ENCODE results near the gene MOB2.

The MOB2 gene

DNA sequence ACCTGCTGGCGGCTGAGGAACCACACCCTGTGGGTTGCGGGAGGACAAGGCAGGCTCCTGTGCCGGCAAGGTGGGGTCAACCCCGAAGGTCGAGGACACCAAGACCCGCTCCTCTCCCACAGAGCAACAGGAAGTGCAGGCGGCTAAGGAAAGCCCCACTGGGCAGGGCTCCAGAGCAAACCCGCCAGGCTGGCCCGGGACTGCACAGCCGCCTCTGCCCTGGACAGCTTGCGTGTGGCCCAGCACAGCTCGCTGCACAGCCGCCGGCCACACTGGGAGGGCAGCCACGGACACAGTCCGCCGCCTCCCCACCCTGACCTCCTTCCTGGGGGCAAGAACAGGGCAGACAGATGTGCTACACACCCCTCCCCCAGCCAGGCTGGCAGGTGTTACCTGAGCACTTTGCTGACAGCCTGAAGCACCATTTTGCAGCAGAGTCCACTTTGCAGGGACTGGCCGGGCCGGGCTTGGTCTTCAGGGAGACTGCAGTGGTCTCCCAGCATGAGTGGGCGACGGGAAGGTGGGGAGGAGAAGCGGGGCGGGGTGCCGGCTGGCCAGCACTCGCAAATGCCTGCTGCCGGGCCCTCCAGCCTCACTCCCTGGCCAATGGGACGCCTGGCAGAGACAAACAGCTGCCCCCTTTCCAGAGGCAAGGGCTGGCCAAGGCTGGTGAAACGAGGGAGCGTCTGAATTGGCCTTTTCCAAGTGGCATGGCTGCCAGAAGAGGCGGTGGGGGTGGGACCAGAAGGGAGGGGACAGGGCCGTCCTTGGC, at the start of gene MOB2:
MOB2 (minus strand) TSS at position 726 of the 772 bp plus-strand sequence; CDS start at position 503, 223 bp downstream.
- DNase-seq (ENCODE audit: low read depth in 2 of 2): no peak

GRCh38 chr11:1534682-1535081, 48.1 kb upstream of the MOB2 start:
- DNase-seq (ENCODE audit: low read depth in 2 of 2): no peak

DNA sequence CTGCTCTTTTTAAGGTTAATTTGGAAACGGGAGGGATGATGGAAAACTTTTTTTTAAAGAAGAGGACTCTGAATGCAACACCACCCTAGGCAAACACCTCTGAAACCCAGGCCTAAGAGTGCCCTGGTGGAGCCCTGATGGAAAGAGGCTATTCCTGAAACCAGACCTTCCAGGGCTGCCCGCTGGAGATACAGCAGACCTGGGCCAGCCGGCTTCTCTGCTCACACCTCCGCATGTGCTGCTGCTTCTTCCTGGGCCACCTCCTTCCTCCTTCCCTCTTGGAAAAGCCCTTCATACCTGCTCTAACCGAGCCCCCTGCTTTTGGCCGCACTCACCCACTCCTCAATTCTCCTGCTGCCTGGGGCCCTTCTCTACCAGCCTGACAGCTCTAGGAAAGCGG, 47.6 kb upstream of the MOB2 start:
- DNase-seq (ENCODE audit: low read depth in 2 of 2): no peak

- no peak for DNase-seq (ENCODE audit: low read depth in 2 of 2)
Observed at GRCh38 chr11:1533342-1533725, 46.8 kb upstream of the MOB2 start.

- DNase-seq (ENCODE audit: low read depth in 2 of 2): no peak
Observed at GRCh38 chr11:1532606-1533341, 46.2 kb upstream of the MOB2 start.

DNA sequence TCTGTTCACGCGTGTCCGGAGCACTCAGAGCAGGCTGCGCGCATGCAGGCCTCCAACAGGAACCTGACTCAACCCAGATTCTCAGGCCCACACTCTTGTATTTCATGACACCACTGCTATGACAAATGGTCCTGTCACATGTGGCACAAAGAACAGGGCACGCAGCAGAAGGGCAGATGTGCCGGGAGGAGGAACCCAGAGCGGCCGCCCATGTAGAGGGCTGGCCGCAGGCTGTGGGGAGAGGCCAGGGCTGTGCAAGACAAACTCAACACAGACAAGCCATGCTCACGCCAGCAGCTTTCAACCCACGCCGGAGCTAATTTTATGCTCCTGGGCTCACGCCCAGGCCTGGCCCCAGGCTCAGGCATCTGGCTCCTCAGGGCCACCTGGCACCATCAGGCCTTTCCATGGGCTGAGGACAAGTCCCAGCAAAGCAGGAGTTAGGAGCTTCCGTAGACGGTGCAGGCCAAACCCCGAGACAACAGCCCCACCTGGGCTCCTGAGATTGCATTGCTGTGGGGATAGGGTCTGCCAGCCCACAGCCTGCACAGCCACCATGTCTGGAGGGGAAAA, 45.5 kb upstream of the MOB2 start:
- no peak for DNase-seq (ENCODE audit: low read depth in 2 of 2)

DNA sequence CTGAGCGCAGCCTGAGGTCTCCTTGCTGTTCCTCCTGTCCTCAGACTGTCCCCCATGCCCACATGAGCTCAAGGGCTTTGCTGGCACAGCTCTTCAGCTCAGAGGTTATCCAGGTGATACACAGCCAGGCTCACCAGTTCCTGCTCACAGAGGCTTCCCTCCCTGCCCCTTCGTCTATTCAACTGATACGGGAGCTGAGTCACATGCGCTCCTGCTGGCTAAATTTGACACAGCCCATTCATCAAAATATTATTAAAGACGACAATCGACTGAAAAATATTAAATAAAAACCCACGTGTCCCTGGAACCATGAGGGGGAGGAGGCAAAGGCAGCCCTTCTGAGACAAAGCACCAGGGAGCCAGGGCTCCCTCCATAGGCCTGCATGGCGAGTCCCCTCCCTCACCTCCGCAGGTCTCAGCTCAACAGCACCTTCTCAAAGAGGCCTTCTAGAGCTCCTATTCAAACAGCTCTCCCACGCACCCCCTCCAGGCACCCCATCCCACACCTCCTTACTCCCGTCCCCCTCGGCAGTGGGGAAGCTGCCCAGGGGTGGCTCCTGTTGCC, 45.0 kb upstream of the MOB2 start:
- DNase-seq (ENCODE audit: low read depth in 2 of 2): no peak

- DNase-seq (ENCODE audit: low read depth in 2 of 2): no peak
Observed at GRCh38 chr11:1530686-1531448, 44.3 kb upstream of the MOB2 start.

- no peak for DNase-seq (ENCODE audit: low read depth in 2 of 2)
Observed at GRCh38 chr11:1529774-1530173, 43.2 kb upstream of the MOB2 start.

DNA sequence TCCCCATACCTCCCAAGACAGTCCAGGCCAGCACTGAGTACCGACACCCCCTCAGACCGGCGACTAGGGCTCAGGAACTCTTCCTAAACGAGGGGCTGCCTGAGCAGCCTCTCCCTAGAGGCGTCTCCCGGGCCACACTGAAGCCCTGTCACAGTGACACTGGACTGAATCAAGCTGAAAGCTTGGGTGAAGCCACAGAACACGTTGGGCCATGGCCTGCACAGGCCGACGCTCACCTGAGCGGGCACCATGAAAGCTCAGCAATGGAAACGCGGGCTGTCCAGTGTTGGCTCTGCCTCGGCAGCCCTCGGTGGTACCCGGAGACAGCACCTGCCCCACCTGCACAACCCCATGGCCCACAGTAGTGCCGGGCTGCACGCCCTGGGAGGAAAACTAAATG, 42.7 kb upstream of the MOB2 start:
- no peak for DNase-seq (ENCODE audit: low read depth in 2 of 2)

GRCh38 chr11:1528710-1529109, 42.1 kb upstream of the MOB2 start:
- no peak for DNase-seq (ENCODE audit: low read depth in 2 of 2)

GRCh38 chr11:1526785-1527184, 40.2 kb upstream of the MOB2 start:
- DNase-seq (ENCODE audit: low read depth in 2 of 2): no peak

DNA sequence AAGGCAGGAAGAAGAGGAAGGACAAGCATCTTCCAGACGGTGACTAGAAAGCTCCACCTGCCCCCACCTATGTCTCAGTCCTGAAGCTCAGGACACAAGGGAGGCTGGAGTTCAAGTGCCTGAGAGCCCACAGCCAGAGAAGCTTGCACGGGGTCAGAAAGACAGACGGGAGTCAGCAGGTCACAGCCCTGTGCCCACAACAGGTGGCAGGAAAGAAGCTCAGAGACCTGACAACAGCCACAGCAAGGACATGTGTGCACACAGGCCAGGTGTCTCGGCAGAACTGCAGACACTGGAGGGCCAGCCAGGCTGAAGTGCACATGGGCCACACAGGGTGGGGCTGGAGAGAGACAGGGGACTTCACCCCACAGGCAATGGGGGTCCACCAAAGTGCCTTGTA, 37.2 kb upstream of the MOB2 start:
- DNase-seq (ENCODE audit: low read depth in 2 of 2): no peak

DNA sequence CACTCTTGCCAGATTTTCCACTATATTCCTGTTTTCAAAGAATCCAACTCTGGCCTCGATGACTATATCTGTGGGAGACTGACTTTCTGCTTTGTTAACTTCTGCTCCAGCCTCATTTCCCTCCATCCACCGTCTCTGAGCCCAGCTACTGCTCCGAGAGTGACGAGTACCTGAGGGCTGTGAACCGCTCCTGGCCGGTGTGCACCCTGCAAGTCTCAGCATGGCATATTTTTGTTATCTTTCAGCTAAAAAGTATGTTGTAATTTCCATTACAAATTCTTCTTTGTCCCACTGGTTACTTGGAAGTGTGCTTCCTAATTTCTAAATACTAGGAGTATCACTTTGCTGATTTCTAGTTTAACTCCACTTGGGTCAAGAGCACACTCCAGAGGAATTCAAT, 36.5 kb upstream of the MOB2 start:
- DNase-seq (ENCODE audit: low read depth in 2 of 2): no peak

GRCh38 chr11:1522081-1522424, 35.5 kb upstream of the MOB2 start:
- no peak for DNase-seq (ENCODE audit: low read depth in 2 of 2)

DNA sequence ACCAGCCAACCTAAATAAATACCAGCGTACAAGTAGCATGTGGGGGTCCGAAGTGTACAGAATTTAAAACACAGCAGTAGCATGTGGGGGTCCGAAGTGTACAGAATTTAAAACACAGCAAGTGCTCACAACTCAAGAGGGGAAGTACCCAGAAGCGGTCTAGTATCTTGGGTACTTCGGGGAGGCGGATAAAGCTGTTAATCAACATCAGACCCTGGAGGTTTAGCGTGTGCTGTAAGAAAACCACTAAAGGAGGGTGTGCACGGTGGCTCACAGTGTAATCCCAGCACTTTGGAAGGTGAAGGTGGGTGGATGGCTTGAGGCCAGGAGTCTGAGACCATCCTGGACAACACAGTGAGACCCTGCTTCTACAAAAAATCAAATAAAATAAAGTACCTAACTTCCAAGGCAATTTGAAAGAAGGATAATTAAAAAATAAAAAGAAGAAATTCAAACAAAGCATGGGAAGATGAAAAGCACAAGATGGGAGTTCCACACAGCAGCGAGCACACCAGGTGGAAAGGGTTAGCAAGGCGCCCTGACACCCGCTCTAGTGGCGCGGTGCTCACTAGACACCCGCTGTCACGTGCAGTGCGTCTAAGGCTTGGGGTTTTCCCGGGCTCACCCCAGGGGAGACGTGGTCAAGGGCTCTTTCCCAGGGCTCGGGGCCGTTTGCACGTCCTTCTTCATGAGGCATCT, 35.0 kb upstream of the MOB2 start:
- DNase-seq (ENCODE audit: low read depth in 2 of 2): no peak

DNA sequence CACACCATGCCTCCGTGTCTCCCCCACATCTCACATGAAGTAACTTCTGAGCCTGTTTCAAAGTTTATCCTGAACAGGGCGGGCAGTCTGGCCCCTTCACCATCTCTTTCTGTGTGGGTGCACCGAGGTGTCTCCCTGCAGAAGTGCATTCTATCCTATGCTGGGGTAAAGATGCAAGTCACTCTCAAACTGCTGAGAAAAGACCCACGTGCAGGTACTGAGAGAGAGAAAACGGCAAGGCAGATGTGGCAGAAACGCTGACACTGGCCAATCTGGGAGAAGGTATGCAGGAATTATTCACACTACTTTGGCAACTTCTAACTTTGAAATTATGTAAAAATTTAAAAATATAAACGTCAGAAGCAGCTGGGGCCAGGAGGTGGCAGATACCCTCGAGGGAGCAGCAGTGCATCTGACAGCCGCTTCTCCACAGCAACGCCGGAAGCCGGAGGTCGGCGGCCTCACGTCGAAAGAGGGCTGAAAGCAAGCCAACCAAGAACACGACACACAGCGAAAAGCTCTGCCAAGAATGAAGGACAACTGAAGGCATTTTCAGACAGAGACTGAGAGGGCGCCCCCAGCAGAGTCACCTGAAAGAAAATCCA, 34.2 kb upstream of the MOB2 start:
- no peak for DNase-seq (ENCODE audit: low read depth in 2 of 2)

DNA sequence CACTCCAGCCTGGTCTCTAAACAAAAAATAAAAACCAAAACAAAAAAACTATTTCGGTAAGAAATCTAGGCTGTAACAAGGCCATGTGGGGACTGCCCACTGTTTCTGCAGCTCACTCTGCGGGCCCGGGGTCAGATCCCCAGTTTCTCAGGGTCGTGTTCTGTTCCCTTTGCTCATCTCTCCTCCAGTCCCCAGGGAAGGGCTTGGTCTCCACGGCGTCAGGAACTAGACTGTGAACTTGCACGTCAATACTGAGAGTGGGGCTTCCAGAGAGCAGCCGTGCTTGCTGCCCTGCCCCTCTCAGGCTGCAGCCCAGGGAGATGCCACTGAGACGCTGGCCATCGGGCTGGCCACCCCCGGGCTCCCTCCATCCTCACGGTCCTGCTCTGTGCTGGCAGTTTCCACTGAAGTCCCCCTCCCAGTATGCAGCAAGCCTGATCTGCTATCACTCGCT, 33.7 kb upstream of the MOB2 start:
- no peak for DNase-seq (ENCODE audit: low read depth in 2 of 2)

- no peak for DNase-seq (ENCODE audit: low read depth in 2 of 2)
Observed at GRCh38 chr11:1519028-1520010, 32.7 kb upstream of the MOB2 start.

GRCh38 chr11:1518301-1518700, 31.7 kb upstream of the MOB2 start:
- no peak for DNase-seq (ENCODE audit: low read depth in 2 of 2)

All from stimulated activated CD8-positive, alpha-beta memory T cell treated with anti-CD3 and anti-CD28 coated beads, Interleukin-15, amount 100 ng/mL, for 4 hours (primary cell).